Stimulated activated naive B cell treated with anti-CD40 and anti-IgM and Interleukin-4, amounts not matched to agents 10 μg/mL and 1 μg/mL and 100 μg/mL, for 72 hours (primary cell): ENCODE data around the gene NDFIP2.
"Not testable (repeated sequence)": the region's sequence is repeated elsewhere in the genome, so short reads cannot be mapped to it uniquely, and the experiment has no call there.

ENCODE experiments used
- ATAC-seq, 2 donors: fragments of 150-1000 bp; cut with Tn5 transposase; replicated peaks; 2 replicates each; pipeline ENCODE4 v1.10.0; 2021; ENCODE audit warnings: moderate library complexity in 1 of 2
- DNase-seq: peaks from one replicate; pipeline ENCODE4 v3.0.0; 2021
- H3K27ac Mint-ChIP-seq: one replicate; pipeline ENCODE4 v1.8.0; 2022; ENCODE audit warnings: mild to moderate bottlenecking, mixed read lengths
- H3K27me3 Mint-ChIP-seq, 2 donors: one replicate each; pipeline ENCODE4 v1.8.0; 2022; ENCODE audit warnings: mixed read lengths in 2 of 2
- H3K36me3 Mint-ChIP-seq, 2 donors: one replicate each; pipeline ENCODE4 v1.8.0; 2022; ENCODE audit warnings: mixed read lengths in 2 of 2, mild to moderate bottlenecking in 1 of 2
- H3K4me1 Mint-ChIP-seq, 2 donors: one replicate each; pipeline ENCODE4 v1.8.0; 2022; ENCODE audit warnings: mixed read lengths in 2 of 2, mild to moderate bottlenecking in 1 of 2
- H3K4me3 Mint-ChIP-seq, 2 donors: one replicate each; pipeline ENCODE4 v1.8.0; 2022; ENCODE audit warnings: mild to moderate bottlenecking in 2 of 2, mixed read lengths in 2 of 2, moderate library complexity in 1 of 2
- H3K9me3 Mint-ChIP-seq, 2 donors: one replicate each; pipeline ENCODE4 v1.8.0; 2022; ENCODE audit warnings: mixed read lengths in 2 of 2, mild to moderate bottlenecking in 1 of 2

NDFIP2 gene

GRCh38 chr13:79547211-79548195 lies 66.5 kb downstream of the NDFIP2 start:
- DNase-seq (no peak), ATAC-seq (no peak)

GRCh38 chr13:79548902-79549301 lies 67.9 kb downstream of the NDFIP2 start:
- Mint-ChIP-seq H3K27ac (no peak overlapping the region), H3K4me1 (no peaks in the 10 kb centered on the region), H3K27me3 (peaks cover 0 to 5% of the 10 kb centered on the region in 2 donors), H3K9me3 (no peaks in the 10 kb centered on the region), H3K4me3 (no peak overlapping the region), H3K36me3 (peaks cover 0 to 1% of the 10 kb centered on the region in 2 donors)
- DNase-seq = no peak
- ATAC-seq = no peak

More at GRCh38 chr13:79547211-79548195, 66.5 kb downstream of the NDFIP2 start:
- Mint-ChIP-seq H3K4me3 (no peak overlapping the region), H3K36me3 (peaks cover 0 to 1% of the 10 kb centered on the region in 2 donors), H3K27ac (no peak overlapping the region), H3K27me3 (peaks cover 0 to 5% of the 10 kb centered on the region in 2 donors), H3K9me3 (no peaks in the 10 kb centered on the region), H3K4me1 (no peaks in the 10 kb centered on the region)

GRCh38 chr13:79549355-79550106 lies 68.6 kb downstream of the NDFIP2 start:
- no peak for ATAC-seq
- Mint-ChIP-seq H3K27me3 (peaks cover 0 to 5% of the 10 kb centered on the region in 2 donors), H3K4me3 (no peak overlapping the region), H3K9me3 (no peaks in the 10 kb centered on the region), H3K36me3 (peaks cover 0 to 1% of the 10 kb centered on the region in 2 donors), H3K4me1 (no peaks in the 10 kb centered on the region), H3K27ac (no peak overlapping the region)
- no peak for DNase-seq

- Mint-ChIP-seq H3K9me3 (peaks cover 0 to 2% of the 10 kb centered on the region in 2 donors), H3K4me3 (no peak overlapping the region), H3K27ac (no peak overlapping the region), H3K36me3 (peaks cover 3 to 10% of the 10 kb centered on the region in 2 donors), H3K27me3 (peaks cover 25 to 39% of the 10 kb centered on the region in 2 donors), H3K4me1 (no peaks in the 10 kb centered on the region)
- ATAC-seq (no peak), DNase-seq (no peak)
Observed at GRCh38 chr13:79557666-79558065, 76.7 kb downstream of the NDFIP2 start.

GRCh38 chr13:79560954-79561353 lies 80.0 kb downstream of the NDFIP2 start:
- H3K4me3 Mint-ChIP-seq = no peak overlapping the region
- ATAC-seq (no peak), DNase-seq (no peak)
- H3K27ac Mint-ChIP-seq = no peak overlapping the region
- peaks cover 3 to 10% of the 10 kb centered on the region in 2 donors for H3K36me3 Mint-ChIP-seq
- peaks cover 6 to 11% of the 10 kb centered on the region in 2 donors for H3K9me3 Mint-ChIP-seq
- peaks cover 0 to 6% of the 10 kb centered on the region in 2 donors for H3K4me1 Mint-ChIP-seq
- H3K27me3 Mint-ChIP-seq = peaks cover 37 to 47% of the 10 kb centered on the region in 2 donors

GRCh38 chr13:79562557-79562956 lies 81.6 kb downstream of the NDFIP2 start:
- Mint-ChIP-seq H3K27me3 (peaks cover 31 to 39% of the 10 kb centered on the region in 2 donors), H3K36me3 (peaks cover 3 to 10% of the 10 kb centered on the region in 2 donors), H3K9me3 (peaks cover 9 to 15% of the 10 kb centered on the region in 2 donors), H3K4me1 (peaks cover 0 to 6% of the 10 kb centered on the region in 2 donors), H3K4me3 (no peak overlapping the region), H3K27ac (no peak overlapping the region)
- ATAC-seq (no peak), DNase-seq (no peak)

GRCh38 chr13:79566118-79566517 lies 85.2 kb downstream of the NDFIP2 start:
- Mint-ChIP-seq H3K9me3 (peaks cover 9 to 15% of the 10 kb centered on the region in 2 donors), H3K27ac (no peak overlapping the region), H3K36me3 (no peaks in the 10 kb centered on the region), H3K27me3 (peaks cover 17 to 35% of the 10 kb centered on the region in 2 donors), H3K4me3 (no peak overlapping the region), H3K4me1 (peaks cover 0 to 6% of the 10 kb centered on the region in 2 donors)
- ATAC-seq = no peak
- DNase-seq = no peak

GRCh38 chr13:79571147-79571546 lies 90.2 kb downstream of the NDFIP2 start:
- H3K4me3 Mint-ChIP-seq = no peak overlapping the region
- ATAC-seq (no peak), DNase-seq (no peak)
- no peaks in the 10 kb centered on the region for H3K36me3 Mint-ChIP-seq
- H3K4me1 Mint-ChIP-seq = no peaks in the 10 kb centered on the region
- no peak overlapping the region for H3K27ac Mint-ChIP-seq
- peaks cover 0 to 15% of the 10 kb centered on the region in 2 donors for H3K27me3 Mint-ChIP-seq
- peaks cover 2 to 4% of the 10 kb centered on the region in 2 donors for H3K9me3 Mint-ChIP-seq

- H3K4me1 Mint-ChIP-seq, ATAC-seq, H3K4me3 Mint-ChIP-seq, H3K27ac Mint-ChIP-seq, H3K27me3 Mint-ChIP-seq, H3K36me3 Mint-ChIP-seq, DNase-seq: not testable (repeated sequence)
- peaks cover 11 to 13% of the 10 kb centered on the region in 2 donors for H3K9me3 Mint-ChIP-seq
Observed at GRCh38 chr13:79573892-79574291, 92.9 kb downstream of the NDFIP2 start.

GRCh38 chr13:79581870-79582315 lies 100.9 kb downstream of the NDFIP2 start:
- Mint-ChIP-seq H3K36me3 (no peaks in the 10 kb centered on the region), H3K9me3 (peaks cover 11 to 13% of the 10 kb centered on the region in 2 donors), H3K4me1 (no peaks in the 10 kb centered on the region), H3K27me3 (no peaks in the 10 kb centered on the region), H3K27ac (no peak overlapping the region), H3K4me3 (no peak overlapping the region)
- DNase-seq (no peak), ATAC-seq (no peak)

- H3K4me1 Mint-ChIP-seq = no peaks in the 10 kb centered on the region
- ATAC-seq = no peak
- no peaks in the 10 kb centered on the region for H3K36me3 Mint-ChIP-seq
- H3K27ac Mint-ChIP-seq = no peak overlapping the region
- H3K4me3 Mint-ChIP-seq = no peak overlapping the region
- no peak for DNase-seq
- H3K9me3 Mint-ChIP-seq = peaks cover 3 to 5% of the 10 kb centered on the region in 2 donors
- H3K27me3 Mint-ChIP-seq = no peaks in the 10 kb centered on the region
Observed at GRCh38 chr13:79582896-79583295, 101.9 kb downstream of the NDFIP2 start.

- no peaks in the 10 kb centered on the region for H3K27me3 Mint-ChIP-seq
- H3K9me3 Mint-ChIP-seq = peaks cover 5 to 6% of the 10 kb centered on the region in 2 donors
- DNase-seq (no peak), ATAC-seq (no peak)
- no peaks in the 10 kb centered on the region for H3K36me3 Mint-ChIP-seq
- H3K27ac Mint-ChIP-seq = no peak overlapping the region
- H3K4me3 Mint-ChIP-seq = no peak overlapping the region
- no peaks in the 10 kb centered on the region for H3K4me1 Mint-ChIP-seq
Observed at GRCh38 chr13:79585033-79585432, 104.1 kb downstream of the NDFIP2 start.

- Mint-ChIP-seq H3K27me3 (no peaks in the 10 kb centered on the region), H3K36me3 (no peaks in the 10 kb centered on the region), H3K27ac (no peak overlapping the region), H3K4me3 (no peak overlapping the region), H3K9me3 (peaks cover 8 to 9% of the 10 kb centered on the region in 2 donors), H3K4me1 (no peaks in the 10 kb centered on the region)
- no peak for ATAC-seq
- no peak for DNase-seq
Observed at GRCh38 chr13:79589603-79590393, 108.8 kb downstream of the NDFIP2 start.

GRCh38 chr13:79590394-79590676 lies 109.4 kb downstream of the NDFIP2 start:
- H3K4me3 Mint-ChIP-seq = no peak overlapping the region
- H3K27me3 Mint-ChIP-seq = no peaks in the 10 kb centered on the region
- DNase-seq = no peak
- no peak overlapping the region for H3K27ac Mint-ChIP-seq
- no peaks in the 10 kb centered on the region for H3K36me3 Mint-ChIP-seq
- H3K4me1 Mint-ChIP-seq = no peaks in the 10 kb centered on the region
- peaks cover 4 to 6% of the 10 kb centered on the region in 2 donors for H3K9me3 Mint-ChIP-seq
- ATAC-seq = no peak
